ENCODE results near the gene TPPP. TPM values are rescaled to one million over a fixed set of nuclear protein-coding genes. Genes with fewer than 3 reads are reported as not detected.

The TPPP gene
- total RNA-seq, 4 donors from 2014 or later = 10.5 to 22.2 (median 16.2) TPM

DNA sequence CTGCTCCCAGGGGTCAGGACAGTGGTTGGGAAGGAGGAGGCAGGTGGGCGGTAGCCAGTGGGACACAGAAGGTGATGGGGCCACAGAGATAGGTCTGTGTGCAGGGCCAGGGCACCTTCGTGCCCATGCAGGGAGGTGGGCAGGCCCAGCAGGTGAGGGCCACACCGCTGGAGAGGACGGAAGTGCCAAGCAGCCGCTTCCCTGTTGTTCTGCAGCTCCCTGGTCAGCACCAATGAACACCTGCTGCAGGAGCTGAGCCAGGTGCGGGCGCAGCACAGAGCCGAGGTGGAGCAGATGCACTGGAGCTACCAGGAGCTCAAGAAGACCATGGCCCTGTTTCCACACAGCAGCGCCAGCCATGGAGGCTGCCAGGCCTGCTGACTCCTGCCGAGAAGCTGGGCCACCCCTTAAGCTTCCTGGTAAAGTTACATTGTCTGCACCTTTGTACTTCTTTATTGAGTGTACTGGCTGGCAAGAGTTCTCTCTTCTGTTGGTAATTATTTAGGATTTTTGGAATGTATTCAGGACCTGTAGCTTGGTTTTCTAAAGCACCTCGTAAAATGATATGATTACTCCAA is 40.3 kb downstream of the TPPP start:
- peaks cover 7% of the 10 kb centered on the region for H3K36me3 ChIP-seq
- TF ChIP-seq POLR2AphosphoS5 (IDR thresholded peaks at IDR 0.05) (no peak), EP300 (IDR thresholded peaks at IDR 0.05) (no peak), POLR2A (IDR thresholded peaks at IDR 0.05) (no peak)
- TF ChIP-seq, protein P1, sequence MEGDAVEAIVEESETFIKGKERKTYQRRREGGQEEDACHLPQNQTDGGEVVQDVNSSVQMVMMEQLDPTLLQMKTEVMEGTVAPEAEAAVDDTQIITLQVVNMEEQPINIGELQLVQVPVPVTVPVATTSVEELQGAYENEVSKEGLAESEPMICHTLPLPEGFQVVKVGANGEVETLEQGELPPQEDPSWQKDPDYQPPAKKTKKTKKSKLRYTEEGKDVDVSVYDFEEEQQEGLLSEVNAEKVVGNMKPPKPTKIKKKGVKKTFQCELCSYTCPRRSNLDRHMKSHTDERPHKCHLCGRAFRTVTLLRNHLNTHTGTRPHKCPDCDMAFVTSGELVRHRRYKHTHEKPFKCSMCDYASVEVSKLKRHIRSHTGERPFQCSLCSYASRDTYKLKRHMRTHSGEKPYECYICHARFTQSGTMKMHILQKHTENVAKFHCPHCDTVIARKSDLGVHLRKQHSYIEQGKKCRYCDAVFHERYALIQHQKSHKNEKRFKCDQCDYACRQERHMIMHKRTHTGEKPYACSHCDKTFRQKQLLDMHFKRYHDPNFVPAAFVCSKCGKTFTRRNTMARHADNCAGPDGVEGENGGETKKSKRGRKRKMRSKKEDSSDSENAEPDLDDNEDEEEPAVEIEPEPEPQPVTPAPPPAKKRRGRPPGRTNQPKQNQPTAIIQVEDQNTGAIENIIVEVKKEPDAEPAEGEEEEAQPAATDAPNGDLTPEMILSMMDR (IDR thresholded peaks at IDR 0.05) = no peak

DNA sequence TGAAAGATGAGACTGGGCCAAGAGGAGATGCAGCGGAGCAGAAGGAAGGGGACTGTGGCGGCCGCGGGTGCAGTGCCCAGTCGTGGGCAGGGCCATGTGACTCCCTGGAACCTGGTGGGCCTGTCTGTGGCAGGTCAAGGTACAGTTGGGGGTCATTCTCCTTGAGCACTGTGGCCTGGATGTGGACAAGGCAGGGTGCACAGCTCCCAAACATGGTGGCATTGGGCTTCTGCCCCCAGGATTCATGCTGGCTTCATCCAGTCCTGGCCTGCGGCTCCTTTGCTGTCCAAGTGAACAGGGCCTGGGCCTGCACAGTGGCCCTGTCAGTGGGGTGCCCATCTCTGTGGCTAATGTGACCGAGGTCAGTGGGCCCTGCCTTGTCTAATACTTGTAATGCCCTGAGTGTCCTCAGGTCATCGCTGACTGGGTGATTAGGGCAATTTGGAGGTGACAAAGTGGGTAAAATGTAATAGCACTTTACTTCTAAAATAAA is 41.1 kb downstream of the TPPP start:
- Histone ChIP-seq H3K36me3 (peaks cover 7% of the 10 kb centered on the region), H3K9me3 (no peaks in the 10 kb centered on the region), H3K4me3 (no peak overlapping the region), H3K27me3 (no peaks in the 10 kb centered on the region), H3K4me1 (no peaks in the 10 kb centered on the region), H3K27ac (no peak overlapping the region)
- 98% methylated on average over 7 of the region's 8 CpGs for WGBS
- no peak for TF ChIP-seq EP300 (IDR thresholded peaks at IDR 0.05)
- TF ChIP-seq, protein P1 (IDR thresholded peaks at IDR 0.05) = no peak
- TF ChIP-seq POLR2AphosphoS5 (IDR thresholded peaks at IDR 0.05) = no peak
- TF ChIP-seq POLR2A (IDR thresholded peaks at IDR 0.05) = no peak
- peak in 1 of 2 donors; percentile 77 for DNase-seq (ENCODE audit: low spot score in 2 of 2)

More for the DNA sequence above, 40.3 kb downstream of the TPPP start:
- peak in 1 of 2 donors; percentile 59 for DNase-seq (ENCODE audit: low spot score in 2 of 2)
- Histone ChIP-seq H3K27ac (no peak overlapping the region), H3K27me3 (no peaks in the 10 kb centered on the region), H3K4me3 (no peak overlapping the region), H3K4me1 (no peaks in the 10 kb centered on the region), H3K9me3 (no peaks in the 10 kb centered on the region)
- 83% methylated on average over 10 of the region's 11 CpGs for WGBS

DNA sequence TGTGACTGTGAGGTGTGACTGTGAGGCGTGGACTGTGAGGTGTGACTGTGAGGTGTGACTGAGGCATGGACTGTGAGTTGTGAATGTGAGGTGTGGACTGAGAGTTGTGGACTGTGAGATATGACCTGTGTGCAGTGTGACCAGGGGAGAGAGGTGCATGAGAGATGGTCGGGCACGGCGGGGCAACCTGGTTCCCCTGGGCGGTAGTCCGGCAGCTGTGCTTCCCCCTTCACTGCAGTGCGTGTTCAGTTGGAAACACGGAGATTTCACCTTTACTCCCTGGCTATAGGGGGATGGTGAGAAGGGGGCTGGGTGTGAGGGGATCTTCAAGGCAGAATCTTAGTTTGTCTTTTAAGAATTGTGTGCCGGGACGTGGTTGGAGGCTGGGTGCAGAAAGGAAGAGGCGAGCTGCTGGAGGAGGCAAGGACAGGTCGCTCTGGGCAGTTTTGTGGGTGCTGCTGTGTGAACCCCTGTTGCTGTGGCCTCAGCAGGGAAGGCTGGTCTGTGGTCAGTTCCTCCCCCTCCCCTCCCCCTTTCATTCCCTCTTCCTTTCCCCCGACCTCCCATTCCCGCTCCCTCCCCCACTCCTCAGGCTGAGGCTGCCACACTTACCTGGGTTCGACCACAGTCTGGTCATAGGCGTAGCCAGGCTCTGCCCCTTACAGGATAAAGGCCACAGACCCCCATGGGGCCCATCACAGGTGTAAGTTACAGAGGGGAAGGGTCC is 41.7 kb downstream of the TPPP start:
- TF ChIP-seq POLR2AphosphoS5 (IDR thresholded peaks at IDR 0.05) (no peak), POLR2A (IDR thresholded peaks at IDR 0.05) (no peak), EP300 (IDR thresholded peaks at IDR 0.05) (no peak)
- TF ChIP-seq, protein P1 (IDR thresholded peaks at IDR 0.05) = no peak
- H3K36me3 ChIP-seq = peaks cover 13% of the 10 kb centered on the region
- H3K9me3 ChIP-seq = no peaks in the 10 kb centered on the region
- H3K4me1 ChIP-seq = no peaks in the 10 kb centered on the region
- H3K27me3 ChIP-seq = no peaks in the 10 kb centered on the region
- WGBS = 88% methylated on average over 16 of the region's 16 CpGs
- no peak overlapping the region for H3K27ac ChIP-seq
- peak in 1 of 2 donors; percentile 64 for DNase-seq (ENCODE audit: low spot score in 2 of 2)
- no peak overlapping the region for H3K4me3 ChIP-seq

DNA sequence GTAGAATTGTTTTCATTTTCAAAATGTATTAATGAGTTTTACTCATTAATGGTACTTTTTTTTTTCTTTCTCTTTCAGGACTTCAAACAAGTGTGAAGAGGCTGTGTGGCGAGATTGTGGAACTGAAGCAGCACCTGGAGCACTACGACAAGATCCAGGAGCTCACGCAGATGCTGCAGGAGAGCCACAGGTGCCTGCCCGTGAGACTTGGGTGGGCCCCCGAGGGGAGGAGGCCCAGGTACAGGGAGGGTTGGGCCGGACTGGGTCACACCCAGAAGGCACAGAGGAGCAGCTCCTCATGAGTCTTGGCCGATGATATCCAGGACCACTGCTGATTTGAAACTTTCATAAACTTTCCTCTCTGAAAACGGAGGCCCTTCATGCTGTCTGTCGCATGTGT is 45.4 kb downstream of the TPPP start:
- 91% methylated on average over 9 of the region's 9 CpGs for WGBS
- no peak overlapping the region for H3K4me3 ChIP-seq
- H3K36me3 ChIP-seq = peaks cover 30% of the 10 kb centered on the region

DNA sequence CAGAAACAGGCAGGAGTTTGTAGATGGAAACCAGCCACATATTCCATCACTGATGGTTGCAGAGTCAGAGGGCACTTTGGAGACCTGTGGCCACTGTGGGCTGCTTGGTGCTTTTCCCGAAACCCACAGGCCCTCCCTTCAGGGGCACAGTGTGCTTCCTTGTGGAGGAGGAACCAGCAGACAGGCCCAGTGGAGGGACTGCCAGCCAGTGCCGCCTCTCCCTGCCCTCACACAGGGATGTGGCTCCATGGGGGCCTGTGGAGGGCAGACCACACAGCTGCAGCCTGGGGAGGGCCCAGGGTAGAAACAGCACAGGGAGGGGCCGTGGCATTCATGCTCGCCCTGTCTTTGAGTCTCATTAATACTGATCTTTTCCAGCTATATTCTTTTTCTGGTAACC is 45.8 kb downstream of the TPPP start:
- Histone ChIP-seq H3K36me3 (peaks cover 33% of the 10 kb centered on the region), H3K4me3 (no peak overlapping the region), H3K4me1 (no peaks in the 10 kb centered on the region), H3K27me3 (no peaks in the 10 kb centered on the region), H3K27ac (no peak overlapping the region), H3K9me3 (no peaks in the 10 kb centered on the region)
- WGBS = 94% methylated on average over 3 of the region's 4 CpGs
- TF ChIP-seq POLR2A (IDR thresholded peaks at IDR 0.05) (no peak), EP300 (IDR thresholded peaks at IDR 0.05) (no peak), POLR2AphosphoS5 (IDR thresholded peaks at IDR 0.05) (no peak)
- TF ChIP-seq, protein P1 (IDR thresholded peaks at IDR 0.05) = no peak
- peak in 1 of 2 donors; percentile 28 for DNase-seq (ENCODE audit: low spot score in 2 of 2)

More for the DNA sequence above, 45.4 kb downstream of the TPPP start:
- H3K27me3 ChIP-seq = no peaks in the 10 kb centered on the region
- peak in 1 of 2 donors; percentile 50 for DNase-seq (ENCODE audit: low spot score in 2 of 2)
- no peaks in the 10 kb centered on the region for H3K4me1 ChIP-seq
- TF ChIP-seq, protein P1 (IDR thresholded peaks at IDR 0.05) = no peak
- no peaks in the 10 kb centered on the region for H3K9me3 ChIP-seq
- H3K27ac ChIP-seq = no peak overlapping the region
